C4-2B (cell line): ENCODE measurements around the gene SOX11.

Experiments
- ZFX ChIP-seq: fragments of 450-650 bp; IDR thresholded peaks from 2 replicates; pipeline ENCODE4 v1.6.1; 2017
- TF ChIP-seq, protein P1 (sequence below): fragments of 450-650 bp; conservative IDR thresholded peaks from 2 replicates; pipeline ENCODE4 v1.5.1; 2017; ENCODE audit warnings: mild to moderate bottlenecking

DNA sequence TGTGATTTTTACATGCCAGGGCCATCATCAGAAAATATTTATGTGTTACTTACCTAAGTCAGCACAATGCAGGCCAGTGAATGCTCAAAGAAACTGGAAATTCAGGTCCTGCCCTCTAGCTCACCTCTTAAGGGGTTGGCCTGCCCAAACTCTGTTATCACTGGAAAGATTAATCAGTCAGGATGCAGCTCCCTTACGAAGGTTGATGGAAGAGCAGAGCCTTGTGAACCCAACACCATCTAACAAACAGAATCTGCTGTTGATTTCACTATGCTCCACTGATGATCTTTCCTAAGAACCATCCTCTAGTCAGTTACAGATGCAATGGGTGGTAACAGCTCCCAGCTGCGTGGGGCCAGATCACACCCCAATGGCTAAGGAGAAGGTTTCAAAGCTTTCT, 38.2 kb downstream of the SOX11 start:
- TF ChIP-seq, protein P1, sequence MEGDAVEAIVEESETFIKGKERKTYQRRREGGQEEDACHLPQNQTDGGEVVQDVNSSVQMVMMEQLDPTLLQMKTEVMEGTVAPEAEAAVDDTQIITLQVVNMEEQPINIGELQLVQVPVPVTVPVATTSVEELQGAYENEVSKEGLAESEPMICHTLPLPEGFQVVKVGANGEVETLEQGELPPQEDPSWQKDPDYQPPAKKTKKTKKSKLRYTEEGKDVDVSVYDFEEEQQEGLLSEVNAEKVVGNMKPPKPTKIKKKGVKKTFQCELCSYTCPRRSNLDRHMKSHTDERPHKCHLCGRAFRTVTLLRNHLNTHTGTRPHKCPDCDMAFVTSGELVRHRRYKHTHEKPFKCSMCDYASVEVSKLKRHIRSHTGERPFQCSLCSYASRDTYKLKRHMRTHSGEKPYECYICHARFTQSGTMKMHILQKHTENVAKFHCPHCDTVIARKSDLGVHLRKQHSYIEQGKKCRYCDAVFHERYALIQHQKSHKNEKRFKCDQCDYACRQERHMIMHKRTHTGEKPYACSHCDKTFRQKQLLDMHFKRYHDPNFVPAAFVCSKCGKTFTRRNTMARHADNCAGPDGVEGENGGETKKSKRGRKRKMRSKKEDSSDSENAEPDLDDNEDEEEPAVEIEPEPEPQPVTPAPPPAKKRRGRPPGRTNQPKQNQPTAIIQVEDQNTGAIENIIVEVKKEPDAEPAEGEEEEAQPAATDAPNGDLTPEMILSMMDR: no peak
- no peak for TF ChIP-seq ZFX
